H1 (cell line): ENCODE data around the gene DNAJC21. TPM values are rescaled to one million over a fixed set of nuclear protein-coding genes. Genes with fewer than 3 reads are reported as not detected.

Experiments used
- CTCF ChIA-PET: fragments of 300-600 bp; sonication (Branson Sonifier 250); formaldehyde crosslinking; loops from one replicate; lab custom pipeline; 2021; ENCODE audit not compliant: partially characterized antibody; lab: Charles Lee
- POLR2A ChIA-PET: fragments of 300-600 bp; sonication (Branson Sonifier 250); formaldehyde crosslinking; loops from one replicate; lab custom pipeline; 2021; ENCODE audit warnings: inconsistent platforms; ENCODE audit not compliant: partially characterized antibody; lab: Charles Lee
- DNase-seq, 2 experiments: peaks; one replicate each; pipeline versions ENCODE4 v3.0.0 to v3.0.0-alpha.2; 2010 to 2022; ENCODE audit warnings: low spot score in 2 of 2, low read depth in 1 of 2, mixed read lengths in 1 of 2
- FAIRE-seq: peaks from 2 replicates; lab custom pipeline; 2011; peaks lifted over from hg19 to GRCh38; lab: Jason Lieb, UNC
- H2AFZ ChIP-seq: 2 replicates; pipeline ENCODE4 v1.8.1; 2012; ENCODE audit warnings: low read length, inconsistent platforms
- H2AK5ac ChIP-seq: 2 replicates; pipeline ENCODE4 v1.6.1; 2013; ENCODE audit warnings: low read depth, low read length
- H2BK120ac ChIP-seq: replicated peaks from 2 replicates; pipeline ENCODE3; 2013; ENCODE audit warnings: low read depth, low read length, inconsistent platforms
- H2BK12ac ChIP-seq: 2 replicates; pipeline ENCODE4 v1.6.1; 2013; ENCODE audit warnings: low read depth, low read length
- H2BK15ac ChIP-seq: 2 replicates; pipeline ENCODE4 v1.6.1; 2013; ENCODE audit warnings: low read length
- H2BK20ac ChIP-seq: 2 replicates; pipeline ENCODE4 v1.6.1; 2013; ENCODE audit warnings: low read length
- H2BK5ac ChIP-seq: 2 replicates; pipeline ENCODE4 v1.6.1; 2013; ENCODE audit warnings: low read depth, low read length
- H3K14ac ChIP-seq: 2 replicates; pipeline ENCODE4 v1.6.1; 2013; ENCODE audit warnings: inconsistent platforms; ENCODE audit not compliant: insufficient read length
- H3K18ac ChIP-seq: 2 replicates; pipeline ENCODE4 v1.6.1; 2013; ENCODE audit warnings: low read length; ENCODE audit errors: extremely low read depth
- H3K23ac ChIP-seq: 2 replicates; pipeline ENCODE4 v1.6.1; 2013; ENCODE audit warnings: inconsistent platforms; ENCODE audit not compliant: insufficient read length
- H3K23me2 ChIP-seq: 2 replicates; pipeline ENCODE4 v1.6.1; 2013; ENCODE audit warnings: low read depth, low read length
- H3K27ac ChIP-seq: 2 replicates; pipeline ENCODE4 v1.6.1; 2011; ENCODE audit warnings: low read depth, low read length, inconsistent platforms
- H3K27me3 ChIP-seq, 4 experiments: replicated peaks in 1 of 4; 1 replicate in 1 of 4; 2 replicates in 3 of 4; pipeline versions ENCODE4 v1.6.1 to v1.8.1; 2011 to 2013; ENCODE audit warnings: low read length in 3 of 4, mild to moderate bottlenecking in 3 of 4, inconsistent platforms in 2 of 4, mixed read lengths in 2 of 4, moderate library complexity in 1 of 4; ENCODE audit not compliant: control insufficient read depth in 3 of 4, insufficient read depth in 3 of 4; ENCODE audit errors: extremely low read depth in 1 of 4
- H3K36me3 ChIP-seq, 4 experiments: 2 replicates each; pipeline versions ENCODE4 v1.6.1 to v1.8.1; 2011 to 2013; ENCODE audit warnings: mild to moderate bottlenecking in 4 of 4, low read length in 3 of 4, moderate library complexity in 2 of 4, control low read depth in 1 of 4, inconsistent platforms in 1 of 4; ENCODE audit not compliant: insufficient read depth in 4 of 4, control insufficient read depth in 2 of 4
- H3K4ac ChIP-seq: replicated peaks from 2 replicates; pipeline ENCODE3; 2013; ENCODE audit warnings: low read length, low read depth, mixed read lengths, inconsistent platforms; ENCODE audit not compliant: insufficient read length
- H3K4me1 ChIP-seq, 4 experiments: replicated peaks in 1 of 4; 1 replicate in 1 of 4; 2 replicates in 3 of 4; pipeline versions ENCODE4 v1.6.1 to v1.8.1; 2011 to 2013; ENCODE audit warnings: low read length in 3 of 4, inconsistent platforms in 2 of 4, mixed read lengths in 1 of 4; ENCODE audit not compliant: insufficient read depth in 4 of 4, control insufficient read depth in 3 of 4
- H3K4me2 ChIP-seq, 2 experiments: 2 replicates each; pipeline versions ENCODE4 v1.6.1 to v1.8.1; 2011 to 2013; ENCODE audit warnings: low read depth in 2 of 2, low read length in 2 of 2, control low read depth in 1 of 2, inconsistent platforms in 1 of 2, mild to moderate bottlenecking in 1 of 2; ENCODE audit not compliant: insufficient read depth in 1 of 2
- H3K4me3 ChIP-seq, 4 experiments: fragments of 200-600, 300-600 bp in 1 of 4; sonication (generic), shearing (Covaris generic), sonication (Bioruptor Twin) in 1 of 4; 2 replicates each; pipeline versions ENCODE4 v1.5.1 to v1.8.1; 2011 to 2016; ENCODE audit warnings: low read length in 4 of 4, low read depth in 3 of 4, control low read depth in 2 of 4, inconsistent platforms in 2 of 4, mild to moderate bottlenecking in 2 of 4, mixed read lengths in 1 of 4, moderate library complexity in 1 of 4; ENCODE audit not compliant: insufficient read depth in 2 of 4; ENCODE audit errors: extremely low read depth in 1 of 4
- H3K56ac ChIP-seq: replicated peaks from 2 replicates; pipeline ENCODE3; 2013; ENCODE audit warnings: low read depth, mild to moderate bottlenecking, mixed read lengths, low read length, inconsistent platforms; ENCODE audit not compliant: insufficient read length
- H3K79me1 ChIP-seq: 2 replicates; pipeline ENCODE4 v1.6.1; 2013; ENCODE audit warnings: low read depth, low read length, control low read depth
- H3K79me2 ChIP-seq, 2 experiments: 2 replicates each; pipeline versions ENCODE4 v1.6.1 to v1.8.1; 2012 to 2013; ENCODE audit warnings: low read length in 2 of 2, mild to moderate bottlenecking in 2 of 2, inconsistent platforms in 1 of 2; ENCODE audit not compliant: insufficient read depth in 2 of 2, control insufficient read depth in 1 of 2
- H3K9ac ChIP-seq, 4 experiments: replicated peaks in 1 of 4; 1 replicate in 1 of 4; 2 replicates in 3 of 4; pipeline versions ENCODE4 v1.6.1 to v1.8.1; 2011 to 2013; ENCODE audit warnings: low read depth in 3 of 4, low read length in 3 of 4, control low read depth in 2 of 4, mild to moderate bottlenecking in 2 of 4, moderate library complexity in 2 of 4, inconsistent platforms in 1 of 4; ENCODE audit errors: extremely low read depth in 1 of 4
- H3K9me3 ChIP-seq, 2 experiments: 2 replicates each; pipeline versions ENCODE4 v1.6.1 to v1.8.1; 2012 to 2013; ENCODE audit warnings: mild to moderate bottlenecking in 2 of 2, moderate library complexity in 2 of 2, control low read depth in 1 of 2, inconsistent platforms in 1 of 2, low read depth in 1 of 2, low read length in 1 of 2, mixed read lengths in 1 of 2; ENCODE audit not compliant: insufficient read depth in 2 of 2
- H4K20me1 ChIP-seq, 2 experiments: replicated peaks in 1 of 2; 2 replicates each; pipeline versions ENCODE3 to v1.8.1; 2011 to 2013; ENCODE audit warnings: inconsistent platforms in 2 of 2, low read length in 2 of 2, mild to moderate bottlenecking in 1 of 2; ENCODE audit not compliant: insufficient read depth in 2 of 2, control insufficient read depth in 1 of 2
- H4K5ac ChIP-seq: 2 replicates; pipeline ENCODE4 v1.6.1; 2013; ENCODE audit warnings: low read length, low read depth, mixed read lengths, inconsistent platforms; ENCODE audit not compliant: insufficient read length
- H4K8ac ChIP-seq: 2 replicates; pipeline ENCODE4 v1.8.0; 2013; ENCODE audit warnings: mild to moderate bottlenecking, moderate library complexity, low read length, inconsistent platforms; ENCODE audit not compliant: insufficient read depth; ENCODE audit errors: extremely low read depth
- H4K91ac ChIP-seq: replicated peaks from 2 replicates; pipeline ENCODE3; 2013; ENCODE audit warnings: low read length, mixed read lengths, inconsistent platforms; ENCODE audit not compliant: insufficient read length
- CTBP2 ChIP-seq: IDR thresholded peaks from 2 replicates; pipeline ENCODE4 v1.7.0; 2011; ENCODE audit warnings: borderline replicate concordance, mild to moderate bottlenecking, moderate library complexity, mixed read lengths, low read length; ENCODE audit not compliant: insufficient read depth, insufficient read length
- EGR1 ChIP-seq: IDR thresholded peaks from 2 replicates; pipeline ENCODE4 v1.6.1; 2011; ENCODE audit warnings: low read depth, low read length, borderline replicate concordance
- GTF2F1 ChIP-seq: IDR thresholded peaks from 2 replicates; pipeline ENCODE4 v1.6.1; 2012; ENCODE audit warnings: low read depth, low read length, improper control_type of control experiment, borderline replicate concordance
- JUN ChIP-seq: IDR thresholded peaks from 2 replicates; pipeline ENCODE4 v1.6.1; 2011; ENCODE audit warnings: low read depth, mild to moderate bottlenecking, improper control_type of control experiment, low read length
- JUND ChIP-seq: IDR thresholded peaks from 2 replicates; pipeline ENCODE4 v1.6.1; 2011; ENCODE audit warnings: mild to moderate bottlenecking, improper control_type of control experiment, low read length
- KDM5A ChIP-seq: fragments of 200-600 bp; IDR thresholded peaks from 2 replicates; pipeline ENCODE4 v1.7.1; 2012; ENCODE audit warnings: mild to moderate bottlenecking, low read length, inconsistent platforms, mixed read lengths
- MAFK ChIP-seq: IDR thresholded peaks from 2 replicates; pipeline ENCODE4 v1.6.1; 2012; ENCODE audit warnings: low read depth, mild to moderate bottlenecking, improper control_type of control experiment, low read length
- NRF1 ChIP-seq: IDR thresholded peaks from 2 replicates; pipeline ENCODE4 v1.6.1; 2011; ENCODE audit warnings: mild to moderate bottlenecking, low read depth, low read length, improper control_type of control experiment
- POLR2A ChIP-seq, 2 experiments: IDR thresholded peaks; 1 replicate in 1 of 2; 2 replicates in 1 of 2; pipeline ENCODE4 v1.6.1; 2011; ENCODE audit warnings: low read depth in 2 of 2, low read length in 2 of 2, mild to moderate bottlenecking in 2 of 2; ENCODE audit errors: control extremely low read depth in 1 of 2
- POLR2AphosphoS5 ChIP-seq: IDR thresholded peaks from 2 replicates; pipeline ENCODE4 v1.6.1; 2011; ENCODE audit warnings: low read depth, low read length
- SP2 ChIP-seq: IDR thresholded peaks from 2 replicates; pipeline ENCODE4 v1.6.1; 2012; ENCODE audit warnings: mild to moderate bottlenecking, low read length, inconsistent platforms
- SUZ12 ChIP-seq: fragments of 200-600 bp; sonication (generic); IDR thresholded peaks from 2 replicates; pipeline ENCODE4 v1.6.1; 2012; ENCODE audit warnings: mild to moderate bottlenecking, inconsistent platforms, low read length, moderate library complexity, mixed read lengths
- TAF1 ChIP-seq: IDR thresholded peaks from 2 replicates; pipeline ENCODE4 v1.6.1; 2011; ENCODE audit warnings: mild to moderate bottlenecking, low read depth, low read length
- WGBS, 2 experiments: shearing (Covaris generic) in 1 of 2; methylation state at CpG; one replicate each; pipeline versions ENCODE4 v1.1.6 to v1.1.7; 2013 to 2015; ENCODE audit warnings: low lambda C conversion rate in 2 of 2, mixed read lengths in 2 of 2, inconsistent platforms in 1 of 2, low coverage in 1 of 2, missing lambda C conversion rate in 1 of 2; ENCODE audit not compliant: insufficient replicate concordance in 2 of 2, insufficient coverage in 1 of 2, insufficient read length in 1 of 2; ENCODE audit errors: extremely low coverage in 1 of 2, missing lambda C conversion rate in 1 of 2; 5-methylcytosine and 5-hydroxymethylcytosine counted together
- polyA plus RNA-seq, 7 experiments: library from polyadenylated mRNA; depleted of rRNA in 3 of 7; stranded (reverse) in 5 of 7; unstranded in 2 of 7; fragments of >200 nt in 5 of 7; fragments of 200-250 nt in 2 of 7; gene quantifications; 1 replicate in 5 of 7; 2 replicates in 1 of 7; 4 replicates in 1 of 7; pipeline versions ENCODE4 v1.2.1 to v1.2.3, GENCODE V29; 2011 to 2013; ENCODE audit warnings: missing spikeins in 2 of 7, mixed read lengths in 2 of 7
- total RNA-seq: library from RNA; stranded (reverse); fragmentation: NEBNext Ultra II Directional; extraction: Animal tissue kit (Norgen Biotek cat#: 25700); gene quantifications from 2 replicates; pipeline ENCODE4 v1.2.1, GENCODE V29; 2021
- TF ChIP-seq, protein P1 (sequence below): IDR thresholded peaks from 2 replicates; pipeline ENCODE4 v1.6.1; 2012; ENCODE audit warnings: inconsistent platforms

The DNAJC21 gene
- total and polyA plus RNA-seq, 2 of the 8 experiments (the other 6 are each of a cell fraction or from before 2014, with no cell fraction given), result 5.1 to 47.5 TPM

DNA sequence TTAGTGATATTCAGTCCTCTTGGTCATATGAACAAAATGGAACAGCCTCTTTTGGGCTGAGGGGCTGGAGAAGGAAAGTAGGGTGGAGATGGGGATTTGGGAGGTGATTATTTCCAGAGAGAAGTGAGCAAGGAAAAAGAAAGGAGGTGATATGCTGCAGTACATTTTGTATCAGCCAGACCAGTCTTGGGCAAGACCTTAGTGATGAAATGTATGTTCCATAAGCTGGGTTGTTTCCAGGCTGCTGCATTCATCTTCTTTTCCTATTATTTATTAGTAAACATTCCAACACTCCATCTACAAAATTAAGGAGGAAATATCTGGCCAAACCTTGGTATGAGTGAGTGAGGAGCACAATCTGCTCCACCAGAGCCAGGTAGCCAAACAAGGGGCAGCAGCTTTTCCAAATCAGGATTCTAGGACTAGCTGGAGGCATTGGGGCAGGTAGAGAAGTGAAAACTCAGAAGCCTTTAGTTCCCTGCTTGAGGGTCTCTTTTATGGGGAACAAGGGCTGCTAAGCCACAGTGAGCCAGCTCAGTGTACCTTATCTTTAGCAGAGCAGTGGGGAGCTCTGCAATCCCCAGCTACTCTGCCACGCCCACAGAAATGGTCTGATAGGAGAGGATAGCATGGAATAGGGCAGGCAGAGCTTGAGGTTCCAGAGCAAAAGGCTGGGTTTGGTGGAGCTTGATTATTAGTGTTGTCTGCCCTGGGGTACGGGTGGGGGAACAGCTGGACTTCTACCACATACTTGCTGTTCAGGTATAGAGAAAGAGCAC is 33.5 kb upstream of the DNAJC21 start:
- Histone ChIP-seq H4K20me1 (no peaks in the 10 kb centered on the region), H3K23ac (no peak overlapping the region), H2AK5ac (no peak overlapping the region), H3K4me3 (no peak overlapping the region), H3K36me3 (peaks cover 0 to 2% (median 0%) of the 10 kb centered on the region in 4 experiments; a peak in 1 of 8 replicates), H3K56ac (no peak overlapping the region), H3K23me2 (no peaks in the 10 kb centered on the region), H3K4ac (no peak overlapping the region), H4K5ac (no peak overlapping the region), H3K9ac (no peak overlapping the region), H3K27ac (no peak overlapping the region), H4K91ac (no peak overlapping the region), H3K9me3 (no peaks in the 10 kb centered on the region), H3K79me2 (no peaks in the 10 kb centered on the region), H2BK15ac (no peak overlapping the region), H2BK5ac (no peak overlapping the region), H2BK20ac (no peak overlapping the region), H2AFZ (no peak overlapping the region), H3K4me1 (peaks cover 0 to 11% (median 0%) of the 10 kb centered on the region in 4 experiments; a peak in 1 of 7 replicates), H3K18ac (no peak overlapping the region), H3K27me3 (no peaks in the 10 kb centered on the region), H3K14ac (no peak overlapping the region), H4K8ac (no peak overlapping the region), H3K4me2 (no peak overlapping the region), H3K79me1 (no peaks in the 10 kb centered on the region), H2BK12ac (no peak overlapping the region), H2BK120ac (no peak overlapping the region)
- 88% methylated on average over 2 of the region's 2 CpGs; no CpG with 5 or more reads in 1 of the 2 experiments for WGBS, 2 experiments
- DNase-seq (no peak), FAIRE-seq (no peak)
- ChIA-PET POLR2A (interaction anchor here (0.9 to 2.0 kb wide), 4 partner anchors 9 to 30 kb away, joined by 3 to 8 read pairs (median 4); partner anchors contain the start of genes BRIX1 and RAD1), CTCF (interaction anchor here (0.7 to 4.9 kb wide), 16 partner anchors 8 to 431 kb away, joined by 3 to 44 read pairs (median 3); no protein-coding TSS in a partner anchor)
- TF ChIP-seq JUN (no peak), NRF1 (no peak), POLR2AphosphoS5 (no peak), POLR2A (IDR thresholded peaks at IDR 0.05; ENCODE audit: control extremely low read depth in 1 of 2, low read depth in 2 of 2, low read length in 2 of 2) (no peak), TAF1 (no peak), EGR1 (no peak), GTF2F1 (no peak), MAFK (no peak), KDM5A (no peak), SUZ12 (no peak), CTBP2 (no peak), JUND (no peak), SP2 (no peak)
- TF ChIP-seq, protein P1, sequence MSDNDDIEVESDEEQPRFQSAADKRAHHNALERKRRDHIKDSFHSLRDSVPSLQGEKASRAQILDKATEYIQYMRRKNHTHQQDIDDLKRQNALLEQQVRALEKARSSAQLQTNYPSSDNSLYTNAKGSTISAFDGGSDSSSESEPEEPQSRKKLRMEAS, result no peak
